Measurements from ENCODE around the gene FLRT2. TPM values are rescaled to one million over a fixed set of nuclear protein-coding genes. Genes with fewer than 3 reads are reported as not detected.
A peak's percentile ranks its signal among the peaks of the same experiment; 100 is the strongest.

FLRT2 gene
- total and polyA plus RNA-seq, 2 experiments from 2014 or later: 40.0 to 94.1 TPM

GRCh38 chr14:85483652-85484051 is 46.3 kb upstream of the FLRT2 start:
- H3K36me3 ChIP-seq (ENCODE audit: low read depth): no peaks in the 10 kb centered on the region
- no peaks in the 10 kb centered on the region for H3K9me3 ChIP-seq (ENCODE audit: low read depth)
- H4K20me1 ChIP-seq (ENCODE audit: insufficient read depth): no peaks in the 10 kb centered on the region
- H3F3A ChIP-seq (ENCODE audit: insufficient read depth): peaks cover 30% of the 10 kb centered on the region
- peak overlapping the region; percentile 56 for H3K4me2 ChIP-seq (ENCODE audit: unreplicated experiment)
- H3K27me3 ChIP-seq (replicated peaks; ENCODE audit: insufficient read depth): no peaks in the 10 kb centered on the region
- TF ChIP-seq EZH2phosphoT487 (IDR thresholded peaks at IDR 0.05; ENCODE audit: insufficient read depth, low read depth) (no peak), EZH2 (IDR thresholded peaks at IDR 0.05; ENCODE audit: insufficient read depth, poor library complexity, severe bottlenecking) (no peak)
- H2AFZ ChIP-seq: peak overlapping the region; percentile 42
- peaks cover 26% of the 10 kb centered on the region for H3K4me1 ChIP-seq (ENCODE audit: insufficient read depth)
- H3K79me2 ChIP-seq (ENCODE audit: insufficient read depth): no peaks in the 10 kb centered on the region
- H3K9me2 ChIP-seq (ENCODE audit: insufficient read depth): no peaks in the 10 kb centered on the region
- no peak overlapping the region for H3K9ac ChIP-seq
- in situ Hi-C loops (cut with MboI): no loop called here
- peak overlapping the region; percentile 29 for H3K27ac ChIP-seq
- DNase-seq: no peak
- H3K4me3 ChIP-seq: no peak overlapping the region

DNA sequence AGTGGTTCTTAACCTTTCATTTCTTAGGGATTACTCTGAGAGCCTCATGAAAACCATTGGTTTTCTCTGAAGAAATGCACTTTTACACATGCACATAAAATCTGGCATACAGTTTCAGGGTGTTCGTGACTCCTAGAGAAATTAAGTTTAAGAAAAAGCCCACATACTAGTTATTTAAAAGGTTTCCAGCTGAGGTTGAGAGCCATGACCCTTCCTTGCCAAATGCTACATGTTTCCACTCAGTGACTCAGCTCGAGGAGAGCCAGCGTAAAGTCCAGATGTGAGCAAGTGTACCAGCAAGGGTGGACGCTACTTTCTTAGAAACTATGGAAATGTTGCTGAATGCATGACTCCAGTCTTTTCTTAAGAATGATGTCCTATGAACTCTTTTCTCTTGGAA is 42.7 kb upstream of the FLRT2 start:
- Histone ChIP-seq H3K9me2 (ENCODE audit: insufficient read depth) (no peaks in the 10 kb centered on the region), H3K9me3 (ENCODE audit: low read depth) (peaks cover 3% of the 10 kb centered on the region), H4K20me1 (ENCODE audit: insufficient read depth) (no peaks in the 10 kb centered on the region), H2AFZ (peak overlapping the region; percentile 13; the same call in 1 of the 2 replicates), H3F3A (ENCODE audit: insufficient read depth) (peaks cover 30% of the 10 kb centered on the region), H3K27me3 (replicated peaks; ENCODE audit: insufficient read depth) (no peaks in the 10 kb centered on the region), H3K4me1 (ENCODE audit: insufficient read depth) (peaks cover 26% of the 10 kb centered on the region), H3K4me3 (peak overlapping the region; percentile 37; the same call in 1 of the 2 replicates), H3K36me3 (ENCODE audit: low read depth) (no peaks in the 10 kb centered on the region), H3K79me2 (ENCODE audit: insufficient read depth) (no peaks in the 10 kb centered on the region), H3K9ac (0 out of 2 replicates have a peak overlapping the region, but pooled peaks have one; percentile 7), H3K4me2 (ENCODE audit: unreplicated experiment) (peak overlapping the region; percentile 25), H3K27ac (peak overlapping the region; percentile 74)
- 9 to 12% methylated on average over 4 of the region's 4 CpGs for WGBS, 2 experiments (ENCODE audit: low coverage in 1 of 2, low lambda C conversion rate in 2 of 2, missing lambda C conversion rate in 2 of 2)
- TF ChIP-seq EZH2phosphoT487 (IDR thresholded peaks at IDR 0.05; ENCODE audit: insufficient read depth, low read depth) (no peak), EZH2 (IDR thresholded peaks at IDR 0.05; ENCODE audit: insufficient read depth, poor library complexity, severe bottlenecking) (no peak)
- in situ Hi-C loops (cut with MboI): no loop called here
- peak; percentile 90 for DNase-seq

GRCh38 chr14:85501751-85502150 is 28.2 kb upstream of the FLRT2 start:
- Histone ChIP-seq H3K27me3 (replicated peaks; ENCODE audit: insufficient read depth) (no peaks in the 10 kb centered on the region), H3F3A (ENCODE audit: insufficient read depth) (no peaks in the 10 kb centered on the region), H2AFZ (no peak overlapping the region), H3K4me1 (ENCODE audit: insufficient read depth) (no peaks in the 10 kb centered on the region), H3K4me3 (no peak overlapping the region), H3K36me3 (ENCODE audit: low read depth) (no peaks in the 10 kb centered on the region), H3K27ac (no peak overlapping the region), H3K79me2 (ENCODE audit: insufficient read depth) (no peaks in the 10 kb centered on the region), H3K9me2 (ENCODE audit: insufficient read depth) (no peaks in the 10 kb centered on the region), H3K9ac (no peak overlapping the region), H3K4me2 (ENCODE audit: unreplicated experiment) (no peak overlapping the region), H3K9me3 (ENCODE audit: low read depth) (no peaks in the 10 kb centered on the region), H4K20me1 (ENCODE audit: insufficient read depth) (no peaks in the 10 kb centered on the region)
- in situ Hi-C loops (cut with MboI): no loop called here
- WGBS, 2 experiments (ENCODE audit: low coverage in 1 of 2, low lambda C conversion rate in 2 of 2, missing lambda C conversion rate in 2 of 2): 94 to 100% methylated on average over 1 of the region's 1 CpG
- TF ChIP-seq EZH2 (IDR thresholded peaks at IDR 0.05; ENCODE audit: insufficient read depth, poor library complexity, severe bottlenecking): no peak
- TF ChIP-seq EZH2phosphoT487 (IDR thresholded peaks at IDR 0.05; ENCODE audit: insufficient read depth, low read depth): no peak
- DNase-seq: no peak

GRCh38 chr14:85508863-85509262 is 21.1 kb upstream of the FLRT2 start:
- no peaks in the 10 kb centered on the region for H4K20me1 ChIP-seq (ENCODE audit: insufficient read depth)
- 92 to 98% methylated on average over 6 of the region's 6 CpGs for WGBS, 2 experiments (ENCODE audit: low coverage in 1 of 2, low lambda C conversion rate in 2 of 2, missing lambda C conversion rate in 2 of 2)
- H3K9ac ChIP-seq: no peak overlapping the region
- no peaks in the 10 kb centered on the region for H3K79me2 ChIP-seq (ENCODE audit: insufficient read depth)
- no peaks in the 10 kb centered on the region for H3K9me3 ChIP-seq (ENCODE audit: low read depth)
- H3K9me2 ChIP-seq (ENCODE audit: insufficient read depth): no peaks in the 10 kb centered on the region
- H3K27ac ChIP-seq: no peak overlapping the region
- in situ Hi-C loops (cut with MboI): no loop called here
- TF ChIP-seq EZH2phosphoT487 (IDR thresholded peaks at IDR 0.05; ENCODE audit: insufficient read depth, low read depth) (no peak), EZH2 (IDR thresholded peaks at IDR 0.05; ENCODE audit: insufficient read depth, poor library complexity, severe bottlenecking) (no peak)
- no peaks in the 10 kb centered on the region for H3K36me3 ChIP-seq (ENCODE audit: low read depth)
- H3K4me3 ChIP-seq: no peak overlapping the region
- peaks cover 4% of the 10 kb centered on the region; the same call in 1 of the 2 replicates for H3K4me1 ChIP-seq (ENCODE audit: insufficient read depth)
- no peak overlapping the region for H2AFZ ChIP-seq
- H3K27me3 ChIP-seq (replicated peaks; ENCODE audit: insufficient read depth): no peaks in the 10 kb centered on the region
- no peak overlapping the region for H3K4me2 ChIP-seq (ENCODE audit: unreplicated experiment)
- H3F3A ChIP-seq (ENCODE audit: insufficient read depth): no peaks in the 10 kb centered on the region
- DNase-seq: no peak

GRCh38 chr14:85512451-85512850 is 17.5 kb upstream of the FLRT2 start:
- no peak overlapping the region for H3K9ac ChIP-seq
- no peak overlapping the region for H2AFZ ChIP-seq
- H3K36me3 ChIP-seq (ENCODE audit: low read depth): no peaks in the 10 kb centered on the region
- TF ChIP-seq EZH2 (IDR thresholded peaks at IDR 0.05; ENCODE audit: insufficient read depth, poor library complexity, severe bottlenecking): no peak
- H3F3A ChIP-seq (ENCODE audit: insufficient read depth): peaks cover 21% of the 10 kb centered on the region
- no peaks in the 10 kb centered on the region for H3K9me2 ChIP-seq (ENCODE audit: insufficient read depth)
- H3K9me3 ChIP-seq (ENCODE audit: low read depth): no peaks in the 10 kb centered on the region
- H3K27me3 ChIP-seq (replicated peaks; ENCODE audit: insufficient read depth): no peaks in the 10 kb centered on the region
- no peak overlapping the region for H3K4me3 ChIP-seq
- peaks cover 24% of the 10 kb centered on the region for H3K4me1 ChIP-seq (ENCODE audit: insufficient read depth)
- in situ Hi-C loops (cut with MboI): no loop called here
- H3K4me2 ChIP-seq (ENCODE audit: unreplicated experiment): no peak overlapping the region
- H3K27ac ChIP-seq: no peak overlapping the region
- DNase-seq: no peak
- H4K20me1 ChIP-seq (ENCODE audit: insufficient read depth): no peaks in the 10 kb centered on the region
- H3K79me2 ChIP-seq (ENCODE audit: insufficient read depth): no peaks in the 10 kb centered on the region
- 96% methylated on average over 2 of the region's 2 CpGs for WGBS, 2 experiments (ENCODE audit: low coverage in 1 of 2, low lambda C conversion rate in 2 of 2, missing lambda C conversion rate in 2 of 2)
